SU-DHL-6 (cell line): ENCODE data around the gene SGMS2.

Experiments
- H2AFZ ChIP-seq: fragments of 200-600 bp; sonication (generic); 2 replicates; pipeline ENCODE4 v1.6.1; 2014; ENCODE audit warnings: low read depth, mild to moderate bottlenecking, moderate library complexity, mixed read lengths, antibody characterized with exemption, low read length; ENCODE audit not compliant: severe bottlenecking
- H3F3A ChIP-seq: fragments of 200-600 bp; shearing (Covaris generic); 2 replicates; pipeline ENCODE4 v1.6.0; 2016; ENCODE audit warnings: antibody characterized with exemption, mild to moderate bottlenecking; ENCODE audit not compliant: insufficient read depth
- H3K27ac ChIP-seq: fragments of 200-600 bp; sonication (generic); 2 replicates; pipeline ENCODE4 v1.5.1; 2016; ENCODE audit warnings: low read depth, mild to moderate bottlenecking, low read length, moderate library complexity, mixed read lengths
- H3K27me3 ChIP-seq: fragments of 200-600 bp; sonication (generic), shearing (Covaris generic); 2 replicates; pipeline ENCODE4 v1.6.0; 2014; ENCODE audit warnings: mild to moderate bottlenecking, low read length
- H3K36me3 ChIP-seq: fragments of 200-600 bp; sonication (generic); 2 replicates; pipeline ENCODE4 v1.6.1; 2014; ENCODE audit warnings: mild to moderate bottlenecking, low read length, mixed read lengths
- H3K4me2 ChIP-seq: fragments of 300-600, 200-600 bp; shearing (Covaris generic), sonication (generic); 2 replicates; pipeline ENCODE4 v1.6.0; 2014; ENCODE audit warnings: low read length, low read depth, mild to moderate bottlenecking; ENCODE audit not compliant: poor library complexity, severe bottlenecking
- H3K4me3 ChIP-seq: fragments of 200-600 bp; sonication (generic); 2 replicates; pipeline ENCODE4 v1.5.1; 2014; ENCODE audit warnings: antibody characterized with exemption, low read length, mild to moderate bottlenecking, mixed read lengths; ENCODE audit not compliant: insufficient read depth, poor library complexity, severe bottlenecking
- H3K79me2 ChIP-seq: fragments of 200-600 bp; sonication (generic); 2 replicates; pipeline ENCODE4 v1.6.1; 2014; ENCODE audit warnings: mild to moderate bottlenecking, low read length, moderate library complexity; ENCODE audit not compliant: insufficient read depth
- H3K9ac ChIP-seq: fragments of 200-600 bp; sonication (generic); 2 replicates; pipeline ENCODE4 v1.7.0; 2014; ENCODE audit warnings: mild to moderate bottlenecking, low read length
- H3K9me2 ChIP-seq: fragments of 200-600 bp; sonication (generic); replicated peaks from 2 replicates; pipeline ENCODE4 v1.6.1; 2014; ENCODE audit warnings: low read length; ENCODE audit not compliant: insufficient read depth
- H3K9me3 ChIP-seq: fragments of 200-600 bp; sonication (generic); 2 replicates; pipeline ENCODE4 v1.6.1; 2014; ENCODE audit warnings: low read length, mixed read lengths; ENCODE audit not compliant: insufficient read depth
- H4K20me1 ChIP-seq: fragments of 200-600 bp; sonication (generic); 2 replicates; pipeline ENCODE4 v1.6.1; 2014; ENCODE audit warnings: low read depth, mild to moderate bottlenecking, antibody characterized with exemption, low read length, moderate library complexity, mixed read lengths
- CTCF ChIP-seq: fragments of 200-600 bp; sonication (generic); IDR thresholded peaks from one replicate; pipeline ENCODE4 v1.5.1; 2017; ENCODE audit warnings: antibody characterized with exemption, mild to moderate bottlenecking, low read length, moderate library complexity; ENCODE audit not compliant: insufficient read depth, poor library complexity, severe bottlenecking
- EZH2phosphoT487 ChIP-seq: fragments of 200-600 bp; sonication (generic), shearing (Covaris generic); conservative IDR thresholded peaks from 2 replicates; pipeline ENCODE4 v1.6.1; 2018; ENCODE audit warnings: mild to moderate bottlenecking, antibody characterized with exemption, low read length, moderate library complexity, mixed read lengths

Gene SGMS2

GRCh38 chr4:107951551-107951950, 126.8 kb downstream of the SGMS2 start:
- TF ChIP-seq CTCF: no peak
- no peaks in the 10 kb centered on the region for H3K27me3 ChIP-seq
- no peak overlapping the region for H3K4me3 ChIP-seq
- no peak overlapping the region for H3K9ac ChIP-seq
- no peaks in the 10 kb centered on the region for H3F3A ChIP-seq
- H3K36me3 ChIP-seq: no peaks in the 10 kb centered on the region
- H3K79me2 ChIP-seq: no peaks in the 10 kb centered on the region
- H3K27ac ChIP-seq: no peak overlapping the region
- H4K20me1 ChIP-seq: no peaks in the 10 kb centered on the region
- H3K9me2 ChIP-seq: no peaks in the 10 kb centered on the region
- H3K9me3 ChIP-seq: no peaks in the 10 kb centered on the region
- H2AFZ ChIP-seq: no peak overlapping the region
- no peak overlapping the region for H3K4me2 ChIP-seq

GRCh38 chr4:107956011-107956410, 131.3 kb downstream of the SGMS2 start:
- no peaks in the 10 kb centered on the region for H3K9me2 ChIP-seq
- no peaks in the 10 kb centered on the region for H3K27me3 ChIP-seq
- TF ChIP-seq CTCF (no peak), EZH2phosphoT487 (no peak)

More at GRCh38 chr4:107956011-107956410, 131.3 kb downstream of the SGMS2 start:
- no peak overlapping the region for H3K4me3 ChIP-seq
- no peaks in the 10 kb centered on the region for H3K36me3 ChIP-seq
- H3K9ac ChIP-seq: no peak overlapping the region
- H3K9me3 ChIP-seq: no peaks in the 10 kb centered on the region
- no peak overlapping the region for H3K4me2 ChIP-seq
- H2AFZ ChIP-seq: no peak overlapping the region
- no peaks in the 10 kb centered on the region for H3K79me2 ChIP-seq
- H4K20me1 ChIP-seq: no peaks in the 10 kb centered on the region
- no peak overlapping the region for H3K27ac ChIP-seq
- H3F3A ChIP-seq: no peaks in the 10 kb centered on the region
